CD4-positive, alpha-beta T cell treated with Interleukin-6 at 100 ng/mL for 8 hours (primary cell): ENCODE data around the gene RCVRN.

ENCODE experiments used
- DNase-seq: peaks from one replicate; pipeline ENCODE4 v3.0.0-alpha.2; 2020; ENCODE audit warnings: mixed read lengths, low spot score

The RCVRN gene

GRCh38 chr17:9905078-9905415, at the start of gene RCVRN:
Gene RCVRN, minus strand, starts transcription at chr17:9905271. Its CDS starts 91 bp downstream, at chr17:9905180.
- DNase-seq = no peak

- no peak for DNase-seq
Observed at GRCh38 chr17:9953492-9953891, 48.4 kb upstream of the RCVRN start.

- no peak for DNase-seq
Observed at GRCh38 chr17:9951803-9952202, 46.7 kb upstream of the RCVRN start.

GRCh38 chr17:9948928-9949327, 43.9 kb upstream of the RCVRN start:
- DNase-seq = no peak

GRCh38 chr17:9944704-9945103, 39.6 kb upstream of the RCVRN start:
- no peak for DNase-seq

- no peak for DNase-seq
Observed at GRCh38 chr17:9943343-9943742, 38.3 kb upstream of the RCVRN start.

DNA sequence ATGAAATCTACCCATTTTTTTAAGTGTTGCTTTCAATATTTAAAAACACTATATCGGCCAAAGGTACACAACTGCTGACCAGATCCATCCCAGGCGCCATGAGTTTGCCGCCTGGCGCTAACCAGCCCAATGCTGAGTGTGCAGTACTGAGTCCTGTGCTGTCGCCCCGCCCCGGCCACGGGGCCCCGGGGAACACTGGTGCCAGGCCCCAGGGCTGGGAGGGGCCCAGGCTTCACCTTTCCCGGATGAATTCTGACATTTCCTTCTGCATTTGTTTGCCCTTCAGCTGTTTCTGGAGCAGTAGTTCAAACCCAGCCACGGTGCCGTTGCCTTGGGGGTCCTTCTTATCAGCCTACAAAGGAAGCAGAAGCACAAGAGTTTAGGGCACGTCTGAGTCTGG, 37.8 kb upstream of the RCVRN start:
- no peak for DNase-seq

DNA sequence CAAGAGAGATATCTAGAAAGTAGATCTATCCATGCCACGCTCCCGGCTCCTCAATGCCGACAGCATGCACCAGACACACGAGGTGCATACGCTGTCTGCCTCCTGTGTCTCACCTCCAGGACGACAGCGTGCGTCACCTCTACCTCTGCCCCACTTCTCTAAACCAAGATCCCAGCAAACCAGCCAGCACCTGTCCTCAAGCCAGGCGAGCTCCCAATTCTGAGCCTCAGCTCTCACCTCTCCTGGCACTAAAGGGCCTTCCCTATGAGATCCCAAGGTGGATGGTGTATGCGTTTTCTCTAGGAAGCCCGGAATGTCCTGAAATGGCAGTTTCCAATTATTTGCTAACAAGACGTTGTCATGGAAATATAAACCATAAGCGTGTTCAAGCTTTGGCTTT, 36.2 kb upstream of the RCVRN start:
- no peak for DNase-seq

DNA sequence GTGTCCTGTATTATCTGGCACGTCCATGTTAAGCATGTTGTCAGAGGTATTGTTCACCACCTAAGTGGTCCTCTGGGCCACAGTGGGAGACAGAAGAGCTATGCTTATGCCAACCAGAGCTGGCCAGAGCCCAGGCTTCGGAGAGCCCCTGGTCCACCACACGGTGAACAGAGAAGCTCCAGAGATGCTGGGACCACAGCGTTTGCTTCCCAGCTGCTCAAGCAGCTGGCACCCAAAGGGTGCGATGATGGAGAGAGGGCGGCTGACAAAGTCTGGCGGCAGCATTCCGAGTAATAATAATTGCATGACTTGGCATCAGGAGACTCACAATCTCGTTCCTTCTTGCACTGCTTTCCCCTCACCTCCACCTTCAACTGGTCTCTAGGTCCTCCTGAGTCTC, 35.8 kb upstream of the RCVRN start:
- DNase-seq = no peak

GRCh38 chr17:9938764-9939163, 33.7 kb upstream of the RCVRN start:
- no peak for DNase-seq

DNA sequence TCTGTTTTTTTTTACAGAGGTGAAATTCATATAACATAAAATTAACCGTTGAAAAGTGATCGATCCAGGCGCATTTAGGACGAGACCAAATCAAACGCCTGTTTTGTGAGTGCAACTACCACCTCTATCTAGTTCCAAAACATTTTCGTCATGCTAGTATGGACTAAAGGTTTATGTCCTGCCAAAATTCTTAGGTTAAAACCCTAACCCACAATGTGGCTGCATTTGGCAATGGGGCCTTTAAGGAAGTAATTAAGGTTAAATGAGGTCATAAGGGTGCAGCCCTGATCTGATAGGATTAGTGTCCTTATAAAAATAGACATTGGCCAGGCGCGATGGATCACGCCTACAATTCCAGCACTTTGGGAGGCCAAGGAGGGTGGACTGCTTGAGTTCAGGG, 32.8 kb upstream of the RCVRN start:
- no peak for DNase-seq

DNA sequence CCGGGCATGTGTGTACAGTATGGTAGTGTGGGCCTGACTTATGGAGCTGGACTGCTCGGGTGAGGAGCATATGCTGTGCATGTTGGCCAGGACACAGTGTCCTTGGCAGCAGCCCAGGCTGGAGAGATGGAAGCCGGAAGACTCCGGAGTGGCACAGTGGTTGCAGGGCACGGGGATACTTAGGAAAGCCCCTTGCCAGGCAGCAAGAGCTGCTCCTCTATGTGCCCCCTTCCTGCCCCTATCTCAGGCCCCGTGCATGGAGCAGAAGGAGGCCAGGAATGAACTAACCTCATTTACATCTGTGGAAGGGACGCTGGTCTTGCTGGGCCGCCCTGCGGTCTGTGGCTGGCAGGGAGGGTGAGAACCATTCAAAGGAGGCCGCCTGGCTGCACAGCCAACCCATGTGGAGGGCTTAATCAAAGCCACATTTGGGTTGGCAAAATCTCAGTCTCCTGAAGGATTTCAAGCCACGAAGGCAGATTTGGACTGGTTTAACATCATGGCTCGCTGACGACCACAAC, 32.2 kb upstream of the RCVRN start:
- no peak for DNase-seq

- no peak for DNase-seq
Observed at GRCh38 chr17:9936095-9936494, 31.0 kb upstream of the RCVRN start.

DNA sequence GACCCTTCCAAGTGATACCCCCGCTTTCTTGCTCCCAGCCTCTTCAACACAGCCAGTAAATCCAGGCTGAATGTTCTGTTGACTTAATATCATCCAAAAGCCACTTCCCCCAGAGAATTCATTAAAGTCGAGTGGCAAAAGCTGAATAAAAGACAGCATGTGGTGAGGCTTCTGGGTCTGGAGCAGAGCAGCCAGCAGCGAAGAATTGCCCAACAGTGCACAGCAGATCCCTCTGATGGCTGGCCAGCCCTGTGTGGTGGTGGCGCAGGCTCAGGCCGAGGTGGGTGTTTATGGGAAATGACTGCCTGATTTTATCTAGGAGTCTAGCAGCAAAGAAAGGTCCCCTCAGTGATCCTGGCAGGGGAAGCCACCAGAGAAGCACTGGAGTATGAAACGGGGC, 30.3 kb upstream of the RCVRN start:
- no peak for DNase-seq

GRCh38 chr17:9934331-9934730, 29.3 kb upstream of the RCVRN start:
- DNase-seq = no peak

- no peak for DNase-seq
Observed at GRCh38 chr17:9932491-9932890, 27.4 kb upstream of the RCVRN start.

DNA sequence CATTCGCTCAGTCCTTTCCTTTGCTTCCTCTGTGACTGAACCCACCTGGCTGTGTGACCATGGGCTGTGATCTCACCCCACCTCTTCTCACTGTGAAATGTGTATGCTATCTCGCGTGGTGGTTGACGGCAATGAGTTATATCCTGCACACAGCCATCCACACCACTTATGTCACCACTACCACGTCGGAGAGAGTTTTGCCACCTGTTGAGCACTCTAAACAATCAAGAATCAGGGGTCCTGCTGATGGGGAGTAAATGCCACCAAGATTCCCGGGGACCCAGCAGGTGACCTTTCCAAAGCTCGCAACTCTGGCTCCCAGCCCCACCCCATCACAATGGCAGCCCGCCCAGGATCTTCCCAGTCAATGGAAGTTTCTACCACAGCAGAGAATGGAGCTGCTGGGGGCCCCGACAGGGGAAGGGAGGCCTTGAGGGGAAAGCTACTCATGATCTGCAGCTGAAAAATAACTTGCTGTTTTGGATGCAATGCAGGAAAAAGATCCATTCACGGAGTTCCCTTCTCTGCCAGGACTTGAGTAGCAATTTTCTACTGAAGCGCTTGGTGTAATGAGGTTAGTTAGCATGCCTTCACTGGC, 26.2 kb upstream of the RCVRN start:
- DNase-seq = no peak

DNA sequence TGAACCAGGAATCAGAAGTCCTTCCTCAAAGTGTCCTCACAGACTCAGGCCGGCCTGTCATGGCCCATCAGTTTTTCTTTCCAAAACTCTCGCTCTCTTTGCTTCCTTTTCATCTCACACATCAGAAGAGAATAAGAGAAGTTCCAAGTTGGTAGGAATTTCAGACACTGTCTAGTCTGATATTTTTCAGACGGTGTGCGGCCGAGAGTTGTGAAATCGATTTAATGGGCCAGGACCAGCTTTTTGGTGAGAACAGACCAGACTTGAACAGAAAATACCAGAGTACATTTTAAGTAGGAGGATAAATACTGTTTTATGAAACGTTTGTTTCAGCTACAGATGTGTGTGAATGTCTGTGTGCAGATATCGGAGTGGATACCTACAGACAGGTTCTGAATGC, 24.8 kb upstream of the RCVRN start:
- no peak for DNase-seq

- no peak for DNase-seq
Observed at GRCh38 chr17:9928601-9929333, 23.7 kb upstream of the RCVRN start.

GRCh38 chr17:9926150-9926804, 21.2 kb upstream of the RCVRN start:
- no peak for DNase-seq

GRCh38 chr17:9925457-9925856, 20.4 kb upstream of the RCVRN start:
- DNase-seq = no peak

- DNase-seq = peak; percentile 33
Observed at GRCh38 chr17:9924735-9925191, 19.7 kb upstream of the RCVRN start.
